ENCODE measurements around the gene HBP1. TPM values are rescaled to one million over a fixed set of nuclear protein-coding genes. Genes with fewer than 3 reads are reported as not detected.
"Not testable (repeated sequence)": the region's sequence is repeated elsewhere in the genome, so short reads cannot be mapped to it uniquely, and the experiment has no call there.

Gene HBP1
- total RNA-seq, 1 donor from 2014 or later = 53.0 TPM

- no peaks in the 10 kb centered on the region for H3K9me3 Mint-ChIP-seq (ENCODE audit: low read depth)
- no peak overlapping the region for H3K27ac Mint-ChIP-seq
- H3K36me3 Mint-ChIP-seq (ENCODE audit: insufficient read depth) = peaks cover 5% of the 10 kb centered on the region
- no peak overlapping the region for H3K4me3 Mint-ChIP-seq (ENCODE audit: low read depth)
- TF ChIP-seq, protein P1, sequence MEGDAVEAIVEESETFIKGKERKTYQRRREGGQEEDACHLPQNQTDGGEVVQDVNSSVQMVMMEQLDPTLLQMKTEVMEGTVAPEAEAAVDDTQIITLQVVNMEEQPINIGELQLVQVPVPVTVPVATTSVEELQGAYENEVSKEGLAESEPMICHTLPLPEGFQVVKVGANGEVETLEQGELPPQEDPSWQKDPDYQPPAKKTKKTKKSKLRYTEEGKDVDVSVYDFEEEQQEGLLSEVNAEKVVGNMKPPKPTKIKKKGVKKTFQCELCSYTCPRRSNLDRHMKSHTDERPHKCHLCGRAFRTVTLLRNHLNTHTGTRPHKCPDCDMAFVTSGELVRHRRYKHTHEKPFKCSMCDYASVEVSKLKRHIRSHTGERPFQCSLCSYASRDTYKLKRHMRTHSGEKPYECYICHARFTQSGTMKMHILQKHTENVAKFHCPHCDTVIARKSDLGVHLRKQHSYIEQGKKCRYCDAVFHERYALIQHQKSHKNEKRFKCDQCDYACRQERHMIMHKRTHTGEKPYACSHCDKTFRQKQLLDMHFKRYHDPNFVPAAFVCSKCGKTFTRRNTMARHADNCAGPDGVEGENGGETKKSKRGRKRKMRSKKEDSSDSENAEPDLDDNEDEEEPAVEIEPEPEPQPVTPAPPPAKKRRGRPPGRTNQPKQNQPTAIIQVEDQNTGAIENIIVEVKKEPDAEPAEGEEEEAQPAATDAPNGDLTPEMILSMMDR (IDR thresholded peaks at IDR 0.05; ENCODE audit: unreplicated experiment) = no peak
- no peaks in the 10 kb centered on the region for H3K4me1 Mint-ChIP-seq (ENCODE audit: low read depth)
- no peak for DNase-seq (ENCODE audit: low spot score, unreplicated experiment)
- no peaks in the 10 kb centered on the region for H3K27me3 Mint-ChIP-seq
These were observed 17.3 kb upstream of the HBP1 start for GRCh38 chr7:107151538-107151937.

DNA sequence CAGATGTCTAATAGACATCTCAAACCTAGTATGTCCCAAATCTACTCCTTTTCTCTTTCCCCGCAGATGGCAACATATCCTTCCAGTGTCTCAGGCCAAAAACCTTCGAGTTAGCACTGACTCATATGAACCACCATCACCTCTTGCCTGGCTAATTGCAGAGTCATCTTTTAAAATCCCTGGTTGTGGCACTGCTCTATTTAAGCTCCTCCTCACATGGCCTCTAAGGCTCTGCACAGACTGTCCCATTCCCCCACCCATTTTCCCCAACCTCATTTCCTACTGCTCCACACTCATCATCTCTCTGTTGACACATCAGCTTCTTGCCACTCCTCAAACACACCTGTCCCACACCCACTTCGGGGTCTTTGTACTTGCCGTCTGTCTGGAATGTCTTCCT lies 16.8 kb upstream of the HBP1 start:
- no peaks in the 10 kb centered on the region for H3K4me1 Mint-ChIP-seq (ENCODE audit: low read depth)

DNA sequence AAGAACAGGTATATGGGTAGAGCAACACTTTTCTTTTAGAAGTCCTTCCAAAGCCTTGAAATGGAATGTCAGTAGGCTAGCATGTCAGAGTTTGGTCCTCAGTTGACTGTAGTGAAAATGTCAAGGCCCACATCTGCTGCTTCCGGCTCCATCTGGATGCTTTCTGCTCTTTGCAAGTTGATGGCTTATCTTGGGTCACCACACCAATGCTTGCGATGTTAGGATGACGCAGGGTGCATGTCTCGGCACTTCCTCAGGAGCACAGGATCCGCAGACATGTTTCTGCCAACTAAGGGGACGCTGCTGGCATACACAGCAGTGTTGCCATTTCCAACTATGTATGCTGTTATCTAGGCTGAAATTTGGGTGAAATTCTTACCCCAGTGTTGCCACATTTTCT lies 14.0 kb upstream of the HBP1 start:
- no peaks in the 10 kb centered on the region for H3K9me3 Mint-ChIP-seq (ENCODE audit: low read depth)

More for the DNA sequence above, 16.8 kb upstream of the HBP1 start:
- H3K27me3 Mint-ChIP-seq = no peaks in the 10 kb centered on the region
- H3K9me3 Mint-ChIP-seq (ENCODE audit: low read depth) = no peaks in the 10 kb centered on the region
- no peak overlapping the region for H3K4me3 Mint-ChIP-seq (ENCODE audit: low read depth)
- TF ChIP-seq, protein P1 (IDR thresholded peaks at IDR 0.05; ENCODE audit: unreplicated experiment) = no peak
- peaks cover 9% of the 10 kb centered on the region for H3K36me3 Mint-ChIP-seq (ENCODE audit: insufficient read depth)
- H3K27ac Mint-ChIP-seq = no peak overlapping the region
- DNase-seq (ENCODE audit: low spot score, unreplicated experiment) = no peak

DNA sequence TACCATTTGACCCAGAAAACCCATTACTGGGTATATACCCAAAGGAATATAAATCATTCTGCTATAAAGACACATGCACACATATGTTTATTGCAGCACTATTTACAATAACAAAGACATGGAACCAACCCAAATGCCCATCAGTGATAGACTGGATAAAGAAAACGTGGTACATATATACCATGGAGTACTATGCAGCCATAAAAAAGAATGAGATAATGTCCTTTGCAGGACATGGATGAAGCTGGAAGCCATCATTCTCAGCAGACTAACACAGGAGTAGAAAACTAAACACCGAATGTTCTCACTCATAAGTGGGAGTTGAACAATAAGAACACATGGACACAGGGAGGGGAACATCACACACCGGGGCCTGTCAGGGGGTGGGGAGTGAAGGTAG lies 13.1 kb upstream of the HBP1 start:
- H3K4me3 Mint-ChIP-seq (ENCODE audit: low read depth); H3K4me1 Mint-ChIP-seq (ENCODE audit: low read depth); H3K27me3 Mint-ChIP-seq; H3K9me3 Mint-ChIP-seq (ENCODE audit: low read depth); DNase-seq (ENCODE audit: low spot score, unreplicated experiment); H3K27ac Mint-ChIP-seq: not testable (repeated sequence)
- peaks cover 12% of the 10 kb centered on the region for H3K36me3 Mint-ChIP-seq (ENCODE audit: insufficient read depth)

More for the DNA sequence above, 14.0 kb upstream of the HBP1 start:
- H3K36me3 Mint-ChIP-seq (ENCODE audit: insufficient read depth) = peaks cover 12% of the 10 kb centered on the region
- no peaks in the 10 kb centered on the region for H3K27me3 Mint-ChIP-seq
- H3K27ac Mint-ChIP-seq = no peak overlapping the region
- DNase-seq (ENCODE audit: low spot score, unreplicated experiment) = no peak
- no peak overlapping the region for H3K4me3 Mint-ChIP-seq (ENCODE audit: low read depth)
- TF ChIP-seq, protein P1 (IDR thresholded peaks at IDR 0.05; ENCODE audit: unreplicated experiment) = no peak
- H3K4me1 Mint-ChIP-seq (ENCODE audit: low read depth) = no peaks in the 10 kb centered on the region

- Mint-ChIP-seq H3K9me3 (ENCODE audit: low read depth) (no peaks in the 10 kb centered on the region), H3K27me3 (no peaks in the 10 kb centered on the region), H3K27ac (no peak overlapping the region), H3K4me1 (ENCODE audit: low read depth) (no peaks in the 10 kb centered on the region), H3K36me3 (ENCODE audit: insufficient read depth) (peaks cover 12% of the 10 kb centered on the region), H3K4me3 (ENCODE audit: low read depth) (no peak overlapping the region)
- TF ChIP-seq, protein P1 (IDR thresholded peaks at IDR 0.05; ENCODE audit: unreplicated experiment) = no peak
- DNase-seq (ENCODE audit: low spot score, unreplicated experiment) = no peak
These were observed 11.7 kb upstream of the HBP1 start for GRCh38 chr7:107157091-107157490.

- TF ChIP-seq, protein P1 (IDR thresholded peaks at IDR 0.05; ENCODE audit: unreplicated experiment) = no peak
- DNase-seq (ENCODE audit: low spot score, unreplicated experiment) = no peak
- H3K27ac Mint-ChIP-seq = no peak overlapping the region
- peaks cover 12% of the 10 kb centered on the region for H3K36me3 Mint-ChIP-seq (ENCODE audit: insufficient read depth)
- no peaks in the 10 kb centered on the region for H3K9me3 Mint-ChIP-seq (ENCODE audit: low read depth)
- H3K4me1 Mint-ChIP-seq (ENCODE audit: low read depth) = no peaks in the 10 kb centered on the region
- H3K4me3 Mint-ChIP-seq (ENCODE audit: low read depth) = no peak overlapping the region
- no peaks in the 10 kb centered on the region for H3K27me3 Mint-ChIP-seq
These were observed 10.8 kb upstream of the HBP1 start for GRCh38 chr7:107158028-107158427.
